KMS-11 (cell line): ENCODE measurements around the gene MED9.

Source experiments
- H2AFZ ChIP-seq: fragments of 200-600 bp; sonication (generic); 2 replicates; pipeline ENCODE4 v1.6.1; 2016; ENCODE audit warnings: antibody characterized with exemption, mixed run types, low read depth
- H3K27ac ChIP-seq: fragments of 200-600 bp; sonication (generic); 2 replicates; pipeline ENCODE4 v1.6.1; 2016; ENCODE audit warnings: mild to moderate bottlenecking, mixed run types
- H3K27me3 ChIP-seq: fragments of 200-600 bp; sonication (generic); 2 replicates; pipeline ENCODE4 v1.6.1; 2017; ENCODE audit warnings: mild to moderate bottlenecking, low read depth, mixed run types, moderate library complexity; ENCODE audit not compliant: insufficient read depth
- H3K36me3 ChIP-seq: fragments of 200-600 bp; sonication (generic); 2 replicates; pipeline ENCODE4 v1.6.1; 2017; ENCODE audit warnings: mild to moderate bottlenecking, mixed run types; ENCODE audit not compliant: insufficient read depth
- H3K4me1 ChIP-seq: fragments of 200-600 bp; sonication (generic); 2 replicates; pipeline ENCODE4 v1.6.1; 2016; ENCODE audit warnings: mild to moderate bottlenecking, low read depth, mixed run types; ENCODE audit not compliant: poor library complexity, severe bottlenecking
- H3K4me2 ChIP-seq: fragments of 200-600 bp; sonication (generic); 2 replicates; pipeline ENCODE4 v1.7.0; 2016; ENCODE audit warnings: mild to moderate bottlenecking, mixed run types
- H3K4me3 ChIP-seq: fragments of 200-600 bp; sonication (generic); IDR thresholded peaks from 2 replicates; pipeline ENCODE4 v1.6.1; 2017; ENCODE audit warnings: low read depth, low read length, mixed read lengths; ENCODE audit not compliant: insufficient read depth
- H3K79me2 ChIP-seq: fragments of 200-600 bp; sonication (generic); 2 replicates; pipeline ENCODE4 v1.6.1; 2016; ENCODE audit warnings: low read depth, mixed run types; ENCODE audit not compliant: insufficient read depth
- H3K9ac ChIP-seq: fragments of 200-600 bp; sonication (generic); 2 replicates; pipeline ENCODE4 v1.6.1; 2016; ENCODE audit warnings: mild to moderate bottlenecking, mixed run types
- H4K20me1 ChIP-seq: fragments of 200-600 bp; sonication (generic); 2 replicates; pipeline ENCODE4 v1.6.1; 2016; ENCODE audit warnings: mild to moderate bottlenecking, mixed run types; ENCODE audit not compliant: insufficient read depth
- TF ChIP-seq, protein P1 (sequence below): fragments of 200-600 bp; sonication (generic); conservative IDR thresholded peaks from 2 replicates; pipeline ENCODE4 v1.6.1; 2017; ENCODE audit warnings: low read depth, mild to moderate bottlenecking, antibody characterized with exemption, low read length, moderate library complexity, mixed read lengths

MED9 gene

DNA sequence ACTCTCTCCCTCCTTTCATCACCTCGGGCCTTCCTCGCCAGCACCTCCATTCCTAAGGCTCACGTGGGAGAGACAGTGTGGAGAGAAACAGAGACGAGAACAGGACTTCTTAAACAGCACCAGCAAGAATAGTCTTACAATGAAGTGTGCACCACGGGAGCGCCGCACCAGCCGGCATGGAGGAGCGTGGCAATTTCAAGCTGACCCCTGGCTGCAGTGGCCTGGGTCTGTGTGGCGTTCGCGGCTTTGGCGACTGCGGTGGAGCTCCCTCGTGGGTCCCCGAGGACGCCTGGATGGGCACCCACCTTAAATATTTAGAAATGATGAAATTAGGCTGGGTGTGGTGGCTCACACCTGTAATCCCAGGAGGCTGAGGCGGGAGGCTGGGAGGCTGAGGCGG lies 20.5 kb upstream of the MED9 start:
- Histone ChIP-seq H3K27ac (no peak overlapping the region), H3K27me3 (no peaks in the 10 kb centered on the region), H3K9ac (no peak overlapping the region), H2AFZ (no peak overlapping the region), H3K36me3 (no peaks in the 10 kb centered on the region), H3K4me3 (no peak overlapping the region), H3K4me2 (no peak overlapping the region), H3K4me1 (no peaks in the 10 kb centered on the region), H3K79me2 (no peaks in the 10 kb centered on the region), H4K20me1 (no peaks in the 10 kb centered on the region)
- TF ChIP-seq, protein P1, sequence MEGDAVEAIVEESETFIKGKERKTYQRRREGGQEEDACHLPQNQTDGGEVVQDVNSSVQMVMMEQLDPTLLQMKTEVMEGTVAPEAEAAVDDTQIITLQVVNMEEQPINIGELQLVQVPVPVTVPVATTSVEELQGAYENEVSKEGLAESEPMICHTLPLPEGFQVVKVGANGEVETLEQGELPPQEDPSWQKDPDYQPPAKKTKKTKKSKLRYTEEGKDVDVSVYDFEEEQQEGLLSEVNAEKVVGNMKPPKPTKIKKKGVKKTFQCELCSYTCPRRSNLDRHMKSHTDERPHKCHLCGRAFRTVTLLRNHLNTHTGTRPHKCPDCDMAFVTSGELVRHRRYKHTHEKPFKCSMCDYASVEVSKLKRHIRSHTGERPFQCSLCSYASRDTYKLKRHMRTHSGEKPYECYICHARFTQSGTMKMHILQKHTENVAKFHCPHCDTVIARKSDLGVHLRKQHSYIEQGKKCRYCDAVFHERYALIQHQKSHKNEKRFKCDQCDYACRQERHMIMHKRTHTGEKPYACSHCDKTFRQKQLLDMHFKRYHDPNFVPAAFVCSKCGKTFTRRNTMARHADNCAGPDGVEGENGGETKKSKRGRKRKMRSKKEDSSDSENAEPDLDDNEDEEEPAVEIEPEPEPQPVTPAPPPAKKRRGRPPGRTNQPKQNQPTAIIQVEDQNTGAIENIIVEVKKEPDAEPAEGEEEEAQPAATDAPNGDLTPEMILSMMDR = no peak

DNA sequence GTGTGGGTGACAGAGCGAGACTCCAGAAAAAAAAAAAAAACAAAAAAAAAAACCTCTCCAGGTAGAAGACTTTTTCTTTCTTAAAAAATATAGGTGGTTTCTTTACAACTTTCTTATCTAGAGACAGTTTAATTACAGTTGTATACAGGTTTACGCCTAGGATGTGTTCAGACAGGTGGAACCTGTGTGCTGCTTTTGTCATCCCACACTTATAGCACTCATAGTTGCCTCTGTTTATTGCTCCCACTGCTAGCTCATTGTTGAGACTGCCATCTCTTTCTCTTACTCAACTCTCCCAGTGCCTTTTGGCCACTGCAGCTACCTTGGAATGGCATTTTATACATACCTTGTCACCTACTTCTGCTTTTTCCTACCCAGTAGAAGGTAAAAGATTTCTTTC lies 19.1 kb upstream of the MED9 start:
- no peak overlapping the region for H3K27ac ChIP-seq
- no peaks in the 10 kb centered on the region for H3K27me3 ChIP-seq
- TF ChIP-seq, protein P1 = no peak
- H4K20me1 ChIP-seq = no peaks in the 10 kb centered on the region
- no peaks in the 10 kb centered on the region for H3K79me2 ChIP-seq
- H2AFZ ChIP-seq = no peak overlapping the region
- H3K36me3 ChIP-seq = no peaks in the 10 kb centered on the region
- no peaks in the 10 kb centered on the region for H3K4me1 ChIP-seq
- no peak overlapping the region for H3K4me2 ChIP-seq
- H3K4me3 ChIP-seq = no peak overlapping the region
- no peak overlapping the region for H3K9ac ChIP-seq

DNA sequence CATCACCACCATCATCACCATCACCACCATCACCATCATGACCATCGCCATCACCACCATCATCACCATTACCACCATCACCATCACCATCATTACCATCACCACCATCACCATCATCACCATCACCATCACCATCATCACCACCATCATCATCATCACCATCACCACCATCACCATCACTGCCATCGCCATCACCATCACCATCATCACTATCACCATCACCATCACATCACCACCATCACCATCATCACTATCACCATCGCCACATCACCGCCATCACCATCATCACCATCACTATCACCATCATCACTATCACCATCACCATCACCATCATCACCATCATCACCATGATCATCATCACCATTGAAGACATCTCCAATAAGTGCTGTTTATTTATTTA lies 16.8 kb upstream of the MED9 start:
- TF ChIP-seq, protein P1 = no peak
- Histone ChIP-seq H3K27me3 (no peaks in the 10 kb centered on the region), H2AFZ (no peak overlapping the region)

DNA sequence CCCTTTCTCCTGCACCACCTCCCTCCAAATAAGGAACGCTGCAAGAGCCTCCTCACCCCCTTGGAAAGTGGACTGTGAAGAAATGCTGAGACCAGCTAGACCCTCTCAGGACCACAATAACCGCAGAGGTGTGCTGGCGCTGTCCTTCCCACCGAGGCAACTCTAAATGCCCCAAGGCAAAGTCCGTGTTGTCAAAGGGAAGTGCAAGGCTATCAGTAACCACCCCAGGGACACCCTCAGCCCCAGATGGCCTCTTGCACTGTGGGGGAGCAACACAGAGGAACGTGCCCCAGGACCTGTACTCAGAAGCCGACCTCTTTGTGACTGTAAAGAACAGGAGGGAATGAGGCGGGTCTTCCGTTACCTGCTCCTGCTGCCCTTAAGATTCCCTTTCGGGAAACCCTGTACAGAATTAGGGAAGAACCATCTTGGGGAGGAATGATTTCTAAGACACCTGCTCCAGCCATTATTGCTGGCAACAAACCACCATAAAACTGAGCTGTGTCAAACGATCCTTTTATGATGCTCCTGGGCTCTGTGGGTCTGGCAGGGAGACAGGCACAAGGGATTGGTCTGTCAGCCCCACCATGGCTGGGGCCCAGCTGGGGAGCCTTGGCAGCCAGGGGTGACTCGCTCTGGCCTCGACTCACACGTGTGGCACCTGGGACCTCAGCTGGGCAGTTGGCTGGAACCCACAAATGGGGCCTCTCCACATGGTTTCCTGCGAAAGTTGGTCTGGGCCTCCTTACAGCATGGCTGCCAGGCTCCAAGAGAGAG lies 14.6 kb upstream of the MED9 start:
- no peaks in the 10 kb centered on the region for H3K27me3 ChIP-seq
- H3K79me2 ChIP-seq = no peaks in the 10 kb centered on the region
- TF ChIP-seq, protein P1 = no peak
- no peaks in the 10 kb centered on the region for H4K20me1 ChIP-seq
- no peak overlapping the region for H2AFZ ChIP-seq
- H3K4me3 ChIP-seq = no peak overlapping the region
- no peak overlapping the region for H3K27ac ChIP-seq
- H3K4me1 ChIP-seq = no peaks in the 10 kb centered on the region
- no peak overlapping the region for H3K4me2 ChIP-seq
- H3K36me3 ChIP-seq = no peaks in the 10 kb centered on the region
- no peak overlapping the region for H3K9ac ChIP-seq

More for the DNA sequence above, 16.8 kb upstream of the MED9 start:
- Histone ChIP-seq H3K36me3 (no peaks in the 10 kb centered on the region), H3K4me1 (no peaks in the 10 kb centered on the region), H3K27ac (no peak overlapping the region), H3K79me2 (no peaks in the 10 kb centered on the region), H3K9ac (no peak overlapping the region), H3K4me3 (no peak overlapping the region), H3K4me2 (no peak overlapping the region), H4K20me1 (no peaks in the 10 kb centered on the region)
